ENCODE results near the gene MMP26. TPM values are rescaled to one million over a fixed set of nuclear protein-coding genes. Genes with fewer than 3 reads are reported as not detected.
"Not testable (repeated sequence)": the region's sequence is repeated elsewhere in the genome, so short reads cannot be mapped to it uniquely, and the experiment has no call there.

The MMP26 gene
- total RNA-seq, 1 donor from 2014 or later: not detected

GRCh38 chr11:4722616-4723534, 18.3 kb downstream of the MMP26 start:
- DNase-seq (ENCODE audit: low read depth in 2 of 2): not testable (repeated sequence)

GRCh38 chr11:4727171-4727570, 22.6 kb downstream of the MMP26 start:
- DNase-seq (ENCODE audit: low read depth in 2 of 2): no peak

GRCh38 chr11:4740735-4741134, 36.2 kb downstream of the MMP26 start:
- no peak for DNase-seq (ENCODE audit: low read depth in 2 of 2)

GRCh38 chr11:4748438-4748837, 43.9 kb downstream of the MMP26 start:
- no peak for DNase-seq (ENCODE audit: low read depth in 2 of 2)

GRCh38 chr11:4751201-4751600, 46.6 kb downstream of the MMP26 start:
- DNase-seq (ENCODE audit: low read depth in 2 of 2): no peak

Other genes starting within 250 kb of the MMP26 start
- not detected in 2 replicates for gene OR52K1, start 222.1 kb upstream of the MMP26 start, total RNA-seq
- not detected in 2 replicates for gene OR52M1, start 159.6 kb upstream of the MMP26 start, total RNA-seq
- gene OR52I2, start 123.0 kb upstream of the MMP26 start, total RNA-seq: not detected in 2 replicates
- not detected in 2 replicates for gene OR52I1, start 110.7 kb upstream of the MMP26 start, total RNA-seq
- gene TRIM68, start 96.6 kb upstream of the MMP26 start, total RNA-seq: 7.4 and 10.1 TPM in 2 replicates
- gene OR51D1, start 67.3 kb upstream of the MMP26 start, total RNA-seq: not detected in 2 replicates
- not detected in 2 replicates for gene OR51E1, start 60.8 kb upstream of the MMP26 start, total RNA-seq
- not detected in 2 replicates for gene OR51E2, start 6.9 kb upstream of the MMP26 start, total RNA-seq
- gene OR51F1, start 65.2 kb downstream of the MMP26 start, total RNA-seq: not detected in 2 replicates
- not detected in 2 replicates for gene OR52R1, start 99.6 kb downstream of the MMP26 start, total RNA-seq
- gene OR51F2, start 116.5 kb downstream of the MMP26 start, total RNA-seq: not detected in 2 replicates
- gene OR51S1, start 144.4 kb downstream of the MMP26 start, total RNA-seq: not detected in 2 replicates
- gene OR51T1, start 177.1 kb downstream of the MMP26 start, total RNA-seq: not detected in 2 replicates
- not detected in 2 replicates for gene OR51A7, start 199.0 kb downstream of the MMP26 start, total RNA-seq
- not detected in 2 replicates for gene OR51G2, start 214.6 kb downstream of the MMP26 start, total RNA-seq
- not detected in 2 replicates for gene OR51G1, start 219.6 kb downstream of the MMP26 start, total RNA-seq
- gene OR51A4, start 242.8 kb downstream of the MMP26 start, total RNA-seq: not detected in 2 replicates

All from dermis microvascular lymphatic vessel endothelial cell (primary cell).